IgD-negative memory B cell (primary cell): ENCODE measurements around the gene GDI1. TPM values are rescaled to one million over a fixed set of nuclear protein-coding genes. Genes with fewer than 3 reads are reported as not detected.

Source experiments
- H3K27ac Mint-ChIP-seq, 3 donors: one replicate each; pipeline ENCODE4 v1.8.0; 2020 to 2022; ENCODE audit warnings: mild to moderate bottlenecking in 3 of 3, mixed read lengths in 3 of 3, moderate library complexity in 1 of 3
- H3K27me3 Mint-ChIP-seq: one replicate; pipeline ENCODE4 v1.8.0; 2021; ENCODE audit warnings: mixed read lengths
- H3K36me3 Mint-ChIP-seq: one replicate; pipeline ENCODE4 v1.8.0; 2020; ENCODE audit warnings: mild to moderate bottlenecking, mixed read lengths
- H3K4me1 Mint-ChIP-seq, 3 donors: one replicate each; pipeline ENCODE4 v1.8.0; 2020 to 2022; ENCODE audit warnings: mixed read lengths in 3 of 3, mild to moderate bottlenecking in 1 of 3
- H3K4me3 Mint-ChIP-seq, 4 donors: one replicate each; pipeline ENCODE4 v1.8.0; 2020 to 2022; ENCODE audit warnings: mild to moderate bottlenecking in 4 of 4, mixed read lengths in 4 of 4, moderate library complexity in 3 of 4
- H3K9me3 Mint-ChIP-seq, 3 donors: one replicate each; pipeline ENCODE4 v1.8.0; 2020 to 2021; ENCODE audit warnings: mixed read lengths in 3 of 3, mild to moderate bottlenecking in 1 of 3
- polyA plus RNA-seq: library from polyadenylated mRNA; unstranded; fragments of 300-500 nt; fragmentation: Illumina TruSeq; gene quantifications from one replicate; pipeline ENCODE4 v1.2.3, GENCODE V29; 2021

GDI1 gene
- polyA plus RNA-seq, 1 donor from 2014 or later = 38.1 TPM

GRCh38 chrX:154401918-154402621, 34.9 kb upstream of the GDI1 start:
- peaks cover 0 to 4% (median 0%) of the 10 kb centered on the region in 3 donors for H3K9me3 Mint-ChIP-seq
- peak overlapping the region in 1 of 4 donors; percentile 9 for H3K4me3 Mint-ChIP-seq
- no peaks in the 10 kb centered on the region for H3K27me3 Mint-ChIP-seq
- peaks cover 6% of the 10 kb centered on the region for H3K36me3 Mint-ChIP-seq
- H3K27ac Mint-ChIP-seq = peak overlapping the region in 2 of 3 donors; percentile 62 to 97
- peaks cover 10 to 14% (median 10%) of the 10 kb centered on the region in 3 donors for H3K4me1 Mint-ChIP-seq

GRCh38 chrX:154402622-154403127, 34.3 kb upstream of the GDI1 start:
- Mint-ChIP-seq H3K4me3 (no peak overlapping the region), H3K27ac (peak overlapping the region in 1 of 3 donors; percentile 50), H3K27me3 (no peaks in the 10 kb centered on the region)

GRCh38 chrX:154403192-154403591, 33.8 kb upstream of the GDI1 start:
- no peaks in the 10 kb centered on the region for H3K27me3 Mint-ChIP-seq
- peaks cover 10 to 11% (median 11%) of the 10 kb centered on the region in 3 donors for H3K4me1 Mint-ChIP-seq
- no peak overlapping the region for H3K27ac Mint-ChIP-seq
- H3K4me3 Mint-ChIP-seq = peak overlapping the region in 1 of 4 donors; percentile 18
- H3K36me3 Mint-ChIP-seq = peaks cover 6% of the 10 kb centered on the region
- peaks cover 0 to 4% (median 0%) of the 10 kb centered on the region in 3 donors for H3K9me3 Mint-ChIP-seq

More at GRCh38 chrX:154402622-154403127, 34.3 kb upstream of the GDI1 start:
- Mint-ChIP-seq H3K36me3 (peaks cover 6% of the 10 kb centered on the region), H3K4me1 (peaks cover 10 to 14% (median 10%) of the 10 kb centered on the region in 3 donors), H3K9me3 (peaks cover 0 to 4% (median 0%) of the 10 kb centered on the region in 3 donors)

GRCh38 chrX:154403858-154404257, 33.1 kb upstream of the GDI1 start:
- Mint-ChIP-seq H3K27ac (no peak overlapping the region), H3K4me3 (peak overlapping the region in 1 of 4 donors; percentile 18), H3K9me3 (peaks cover 0 to under 1% (median 0%) of the 10 kb centered on the region in 3 donors), H3K36me3 (peaks cover 4% of the 10 kb centered on the region), H3K27me3 (no peaks in the 10 kb centered on the region), H3K4me1 (peaks cover 6 to 14% (median 12%) of the 10 kb centered on the region in 3 donors)

GRCh38 chrX:154404625-154405192, 32.2 kb upstream of the GDI1 start:
- Mint-ChIP-seq H3K27ac (no peak overlapping the region), H3K4me1 (peaks cover 2 to 9% (median 9%) of the 10 kb centered on the region in 3 donors), H3K27me3 (no peaks in the 10 kb centered on the region), H3K36me3 (peaks cover under 1% of the 10 kb centered on the region), H3K9me3 (no peaks in the 10 kb centered on the region), H3K4me3 (peak overlapping the region in 1 of 4 donors; percentile 29)

- peak overlapping the region in 2 of 3 donors; percentile 53 to 86 for H3K27ac Mint-ChIP-seq
- H3K36me3 Mint-ChIP-seq = peaks cover 2% of the 10 kb centered on the region
- H3K4me3 Mint-ChIP-seq = peak overlapping the region; percentile 75 to 85 (median 80)
- H3K9me3 Mint-ChIP-seq = no peaks in the 10 kb centered on the region
- H3K4me1 Mint-ChIP-seq = peaks cover 8 to 10% (median 9%) of the 10 kb centered on the region in 3 donors
- no peaks in the 10 kb centered on the region for H3K27me3 Mint-ChIP-seq
Observed at GRCh38 chrX:154408659-154409221, 28.2 kb upstream of the GDI1 start.

- H3K4me3 Mint-ChIP-seq = peak within 1 kb of the TSS; percentile 75 to 85 (median 80)
- peaks cover 8 to 10% (median 9%) of the 10 kb centered on the region in 3 donors for H3K4me1 Mint-ChIP-seq
- no peaks in the 10 kb centered on the region for H3K9me3 Mint-ChIP-seq
- H3K27me3 Mint-ChIP-seq = no peaks in the 10 kb centered on the region
- H3K27ac Mint-ChIP-seq = peak within 1 kb of the TSS in 2 of 3 donors; percentile 53 to 86
- H3K36me3 Mint-ChIP-seq = peaks cover 2% of the 10 kb centered on the region
Observed at GRCh38 chrX:154409222-154409871, 27.6 kb upstream of the GDI1 start, which contains the start of gene DNASE1L1. Gene DNASE1L1, minus strand, starts transcription at chrX:154409254. Its CDS starts 3,686 bp downstream, at chrX:154405568.

GRCh38 chrX:154411981-154412340, 25.0 kb upstream of the GDI1 start:
- Mint-ChIP-seq H3K27ac (peak overlapping the region; percentile 46 to 93 (median 83)), H3K4me1 (peaks cover 8 to 12% (median 9%) of the 10 kb centered on the region in 3 donors), H3K4me3 (peak overlapping the region; percentile 84 to 92 (median 88)), H3K36me3 (peaks cover 2% of the 10 kb centered on the region), H3K27me3 (no peaks in the 10 kb centered on the region), H3K9me3 (no peaks in the 10 kb centered on the region)

GRCh38 chrX:154412468-154412867, 24.5 kb upstream of the GDI1 start:
- Mint-ChIP-seq H3K27me3 (no peaks in the 10 kb centered on the region), H3K27ac (peak overlapping the region; percentile 5 to 93 (median 83)), H3K9me3 (no peaks in the 10 kb centered on the region), H3K4me1 (peaks cover 8 to 12% (median 9%) of the 10 kb centered on the region in 3 donors), H3K4me3 (peak overlapping the region; percentile 84 to 92 (median 88)), H3K36me3 (peaks cover 2% of the 10 kb centered on the region)

GRCh38 chrX:154413142-154413541, 23.8 kb upstream of the GDI1 start:
- H3K4me1 Mint-ChIP-seq = peaks cover 8 to 12% (median 9%) of the 10 kb centered on the region in 3 donors
- peak overlapping the region in 1 of 4 donors; percentile 84 for H3K4me3 Mint-ChIP-seq
- H3K27ac Mint-ChIP-seq = peak overlapping the region in 1 of 3 donors; percentile 93
- H3K27me3 Mint-ChIP-seq = no peaks in the 10 kb centered on the region
- no peaks in the 10 kb centered on the region for H3K9me3 Mint-ChIP-seq
- peaks cover 2% of the 10 kb centered on the region for H3K36me3 Mint-ChIP-seq

- Mint-ChIP-seq H3K36me3 (peaks cover 2% of the 10 kb centered on the region), H3K4me1 (peaks cover 4 to 6% (median 6%) of the 10 kb centered on the region in 3 donors), H3K4me3 (no peak overlapping the region), H3K27me3 (no peaks in the 10 kb centered on the region), H3K9me3 (no peaks in the 10 kb centered on the region), H3K27ac (no peak overlapping the region)
Observed at GRCh38 chrX:154417157-154417556, 19.8 kb upstream of the GDI1 start.

GRCh38 chrX:154419189-154419588, 17.8 kb upstream of the GDI1 start:
- Mint-ChIP-seq H3K4me1 (peaks cover 0 to 3% (median 2%) of the 10 kb centered on the region in 3 donors), H3K27me3 (no peaks in the 10 kb centered on the region), H3K36me3 (no peaks in the 10 kb centered on the region), H3K9me3 (no peaks in the 10 kb centered on the region), H3K27ac (peak overlapping the region in 2 of 3 donors; percentile 63 to 80), H3K4me3 (no peak overlapping the region)

- Mint-ChIP-seq H3K36me3 (no peaks in the 10 kb centered on the region), H3K9me3 (no peaks in the 10 kb centered on the region), H3K4me1 (peaks cover 0 to 3% (median 2%) of the 10 kb centered on the region in 3 donors), H3K4me3 (no peak overlapping the region), H3K27me3 (no peaks in the 10 kb centered on the region), H3K27ac (no peak overlapping the region)
Observed at GRCh38 chrX:154419688-154420401, 17.1 kb upstream of the GDI1 start.

GRCh38 chrX:154420402-154420756, 16.6 kb upstream of the GDI1 start:
- H3K27ac Mint-ChIP-seq = no peak overlapping the region
- no peaks in the 10 kb centered on the region for H3K27me3 Mint-ChIP-seq
- H3K9me3 Mint-ChIP-seq = no peaks in the 10 kb centered on the region
- peaks cover 0 to 3% (median 2%) of the 10 kb centered on the region in 3 donors for H3K4me1 Mint-ChIP-seq
- H3K4me3 Mint-ChIP-seq = no peak overlapping the region
- no peaks in the 10 kb centered on the region for H3K36me3 Mint-ChIP-seq
